Activated naive CD4-positive, alpha-beta T cell treated with anti-CD3 and anti-CD28 coated beads, Interleukin-2, amount 10 ng/mL, durations not matched to agents 5 hours and 36 hours (primary cell): ENCODE measurements around the gene TXNDC16. TPM values are rescaled to one million over a fixed set of nuclear protein-coding genes. Genes with fewer than 3 reads are reported as not detected.

Experiments used
- total RNA-seq, 2 experiments: library from RNA; stranded (reverse); gene quantifications; one replicate each; pipeline ENCODE4 v1.2.3, GENCODE V29; 2021

The TXNDC16 gene
- 10 to 100 TPM; 10.1 to 11.9 TPM for total RNA-seq

GRCh38 chr14:52552063-52552988, at the start of gene TXNDC16, which contains the start of gene GPR137C:
Gene TXNDC16 (minus strand): TSS chr14:52552505. CDS start chr14:52543557, 8,948 bp downstream.
Gene GPR137C (plus strand): TSS chr14:52552836. CDS start chr14:52553148, 312 bp downstream.

Other genes starting within 250 kb of the TXNDC16 start
- 100 to 1,000 TPM; 158 TPM for gene PTGER2, start 238.2 kb downstream of the TXNDC16 start, total RNA-seq
- under 1 TPM; 0.45 to 0.67 TPM for gene GPR137C, start 331 bp upstream of the TXNDC16 start, total RNA-seq
- 100 to 1,000 TPM; 173 to 188 TPM for gene ERO1A, start 143.1 kb upstream of the TXNDC16 start, total RNA-seq
- 10 to 100 TPM; 62.9 to 74.7 TPM for gene PSMC6, start 154.7 kb upstream of the TXNDC16 start, total RNA-seq
- 10 to 100 TPM; 20.4 to 21.1 TPM for gene STYX, start 177.7 kb upstream of the TXNDC16 start, total RNA-seq
- gene GNPNAT1, start 239.1 kb upstream of the TXNDC16 start, total RNA-seq: 10 to 100 TPM; 12.2 TPM